ENCODE results near the gene ADSL. TPM values are rescaled to one million over a fixed set of nuclear protein-coding genes. Genes with fewer than 3 reads are reported as not detected.

ADSL gene
- total and polyA plus RNA-seq, 2 of the 4 experiments (the other 2 are of a cell fraction), result 93.6 to 229 TPM

GRCh38 chr22:40347300-40347699 is 1.0 kb downstream of the ADSL start:
- peak overlapping the region; percentile 94 for H3K9ac ChIP-seq (ENCODE audit: low read depth, low read length)
- H2BK20ac ChIP-seq (ENCODE audit: low read depth, low read length), result no peak overlapping the region
- peak overlapping the region; percentile 98 for H2AFZ ChIP-seq (replicated peaks; ENCODE audit: low read length, poor library complexity)
- peaks cover 18% of the 10 kb centered on the region for H4K20me1 ChIP-seq (ENCODE audit: insufficient read depth, low read length)
- no peaks in the 10 kb centered on the region for H3K9me3 ChIP-seq (ENCODE audit: control insufficient read depth, insufficient read depth, low read length)
- dilution Hi-C loops (cut with HindIII; ENCODE audit: low sequenced_read_pairs, unreplicated experiment), result no loop called here
- peak overlapping the region; percentile 96 for H2BK5ac ChIP-seq (ENCODE audit: low read depth, low read length, poor library complexity, severe bottlenecking)
- peak overlapping the region; percentile 96 to 97; a peak in 3 of 4 replicates for H4K8ac ChIP-seq (ENCODE audit: low read depth in 2 of 2, low read length in 2 of 2)
- H3K79me1 ChIP-seq (ENCODE audit: low read depth in 1 of 2, low read length in 2 of 2), result peaks cover 19 to 53% of the 10 kb centered on the region in 2 experiments; a peak in 3 of 4 replicates
- H3K27me3 ChIP-seq (ENCODE audit: control insufficient read depth, insufficient read depth, low read length), result no peaks in the 10 kb centered on the region
- H3K56ac ChIP-seq (ENCODE audit: extremely low read depth, insufficient read depth, low read length), result peak overlapping the region; percentile 90; the same call in 1 of the 2 replicates
- peak overlapping the region; percentile 95 for H3K27ac ChIP-seq (ENCODE audit: insufficient read depth, low read length)
- BruUV-seq (replicated peaks), result TSS peak; percentile 35
- POLR2A ChIA-PET (ENCODE audit: unreplicated experiment), result interaction anchor here (0.5 to 0.7 kb wide), 4 partner anchors 76 to 822 kb away, joined by 3 to 11 read pairs (median 4); no protein-coding TSS in a partner anchor
- in situ Hi-C loops (cut with MboI; ENCODE audit: low sequenced_read_pairs), result loop anchor here (5.0 to 10.0 kb wide), 3 partner anchors 170 to 812 kb away; partner anchors contain the start of genes RPS19BP1 and TNRC6B
- peak overlapping the region; percentile 90 for H2AK9ac ChIP-seq (replicated peaks; ENCODE audit: low read depth, low read length, poor library complexity)
- peak overlapping the region; percentile 76 for H3K4ac ChIP-seq (ENCODE audit: low read depth, low read length)
- peak overlapping the region; percentile 49; the same call in 1 of the 2 replicates for H2BK120ac ChIP-seq (ENCODE audit: low read depth, low read length)
- H3K4me2 ChIP-seq (ENCODE audit: low read depth, low read length), result peak overlapping the region; percentile 86
- H4K91ac ChIP-seq (ENCODE audit: insufficient read depth, low read depth, low read length), result 0 out of 2 replicates have a peak overlapping the region, but pooled peaks have one; percentile 63
- peak overlapping the region; percentile 87 for H3K14ac ChIP-seq (replicated peaks; ENCODE audit: low read depth, low read length)
- no peak overlapping the region for H3K18ac ChIP-seq (ENCODE audit: low read depth, low read length)
- ATAC-seq (ENCODE audit: low read depth) (no peak), DNase-seq (no peak)
- peaks cover 3% of the 10 kb centered on the region; the same call in 1 of the 2 replicates for H3K9me1 ChIP-seq (ENCODE audit: insufficient read depth, low read length)
- peak overlapping the region; percentile 81 for H2AK5ac ChIP-seq (ENCODE audit: low read depth, low read length)
- intact Hi-C loops (cut with micrococcal nuclease), result loop anchor here (2.0 to 5.0 kb wide), 2 partner anchors 35 to 70 kb away; no protein-coding TSS in a partner anchor
- CTCF ChIA-PET, result interaction anchor here (0.6 to 1.3 kb wide), 7 partner anchors 170 to 327 kb away, joined by 3 to 5 read pairs (median 4); partner anchors contain the start of gene TNRC6B
- peaks cover 11% of the 10 kb centered on the region for H3K36me3 ChIP-seq (ENCODE audit: control insufficient read depth, insufficient read depth, low read length)
- H3K23ac ChIP-seq (ENCODE audit: low read depth, low read length), result peak overlapping the region; percentile 95
- peak overlapping the region; percentile 42; the same call in 1 of the 3 replicates for H2BK15ac ChIP-seq (ENCODE audit: low read depth, low read length)
- no peaks in the 10 kb centered on the region for H3K4me1 ChIP-seq (ENCODE audit: control insufficient read depth, insufficient read depth, low read length)
- 26% methylated on average over 5 of the region's 10 CpGs; no CpG with 5 or more reads in 1 of the 2 experiments for WGBS, 2 experiments (ENCODE audit: extremely low coverage in 2 of 2, insufficient read length in 1 of 2)
- H4K5ac ChIP-seq (ENCODE audit: low read depth, low read length), result peak overlapping the region; percentile 28; the same call in 1 of the 2 replicates
- peak overlapping the region; percentile 88 for H3K4me3 ChIP-seq (ENCODE audit: insufficient read depth, low read depth, low read length)
- TF ChIP-seq MAFK (IDR thresholded peaks at IDR 0.05; ENCODE audit: low read depth, low read length) (no peak), CEBPB (IDR thresholded peaks at IDR 0.05; ENCODE audit: low read depth, low read length) (no peak), SMC3 (IDR thresholded peaks at IDR 0.05; ENCODE audit: low read depth, low read length) (no peak), MXI1 (IDR thresholded peaks at IDR 0.05; ENCODE audit: borderline replicate concordance, low read depth, low read length) (no peak), RCOR1 (IDR thresholded peaks at IDR 0.05; ENCODE audit: insufficient replicate concordance, low read length) (no peak), POLR2A (IDR thresholded peaks at IDR 0.05; ENCODE audit: low read depth, low read length) (no peak), MAZ (IDR thresholded peaks at IDR 0.05; ENCODE audit: borderline replicate concordance, low read depth, low read length) (no peak), CHD1 (IDR thresholded peaks at IDR 0.05; ENCODE audit: low read depth, low read length) (no peak), RAD21 (IDR thresholded peaks at IDR 0.05; ENCODE audit: low read length) (no peak), USF2 (IDR thresholded peaks at IDR 0.05; ENCODE audit: low read depth, low read length) (no peak), FOS (IDR thresholded peaks at IDR 0.05; ENCODE audit: low read depth, low read length) (no peak), NFE2L2 (IDR thresholded peaks at IDR 0.05; ENCODE audit: low read depth, low read length) (no peak), BHLHE40 (IDR thresholded peaks at IDR 0.05; ENCODE audit: low read depth, low read length) (no peak), ELK1 (IDR thresholded peaks at IDR 0.05; ENCODE audit: borderline replicate concordance, low read depth, low read length) (no peak), RFX5 (IDR thresholded peaks at IDR 0.05; ENCODE audit: low read depth, low read length) (no peak)
